HG02642 (cell line): ENCODE data around the gene ZGRF1.
"Not testable (repeated sequence)": the region's sequence is repeated elsewhere in the genome, so short reads cannot be mapped to it uniquely, and the experiment has no call there.

Experiments
- ATAC-seq: cut with Tn5 transposase; IDR thresholded peaks from one replicate; pipeline ENCODE4 v1.9.1; 2021; ENCODE audit warnings: mild to moderate bottlenecking; ENCODE audit not compliant: unreplicated experiment, poor library complexity

The ZGRF1 gene, protein sequence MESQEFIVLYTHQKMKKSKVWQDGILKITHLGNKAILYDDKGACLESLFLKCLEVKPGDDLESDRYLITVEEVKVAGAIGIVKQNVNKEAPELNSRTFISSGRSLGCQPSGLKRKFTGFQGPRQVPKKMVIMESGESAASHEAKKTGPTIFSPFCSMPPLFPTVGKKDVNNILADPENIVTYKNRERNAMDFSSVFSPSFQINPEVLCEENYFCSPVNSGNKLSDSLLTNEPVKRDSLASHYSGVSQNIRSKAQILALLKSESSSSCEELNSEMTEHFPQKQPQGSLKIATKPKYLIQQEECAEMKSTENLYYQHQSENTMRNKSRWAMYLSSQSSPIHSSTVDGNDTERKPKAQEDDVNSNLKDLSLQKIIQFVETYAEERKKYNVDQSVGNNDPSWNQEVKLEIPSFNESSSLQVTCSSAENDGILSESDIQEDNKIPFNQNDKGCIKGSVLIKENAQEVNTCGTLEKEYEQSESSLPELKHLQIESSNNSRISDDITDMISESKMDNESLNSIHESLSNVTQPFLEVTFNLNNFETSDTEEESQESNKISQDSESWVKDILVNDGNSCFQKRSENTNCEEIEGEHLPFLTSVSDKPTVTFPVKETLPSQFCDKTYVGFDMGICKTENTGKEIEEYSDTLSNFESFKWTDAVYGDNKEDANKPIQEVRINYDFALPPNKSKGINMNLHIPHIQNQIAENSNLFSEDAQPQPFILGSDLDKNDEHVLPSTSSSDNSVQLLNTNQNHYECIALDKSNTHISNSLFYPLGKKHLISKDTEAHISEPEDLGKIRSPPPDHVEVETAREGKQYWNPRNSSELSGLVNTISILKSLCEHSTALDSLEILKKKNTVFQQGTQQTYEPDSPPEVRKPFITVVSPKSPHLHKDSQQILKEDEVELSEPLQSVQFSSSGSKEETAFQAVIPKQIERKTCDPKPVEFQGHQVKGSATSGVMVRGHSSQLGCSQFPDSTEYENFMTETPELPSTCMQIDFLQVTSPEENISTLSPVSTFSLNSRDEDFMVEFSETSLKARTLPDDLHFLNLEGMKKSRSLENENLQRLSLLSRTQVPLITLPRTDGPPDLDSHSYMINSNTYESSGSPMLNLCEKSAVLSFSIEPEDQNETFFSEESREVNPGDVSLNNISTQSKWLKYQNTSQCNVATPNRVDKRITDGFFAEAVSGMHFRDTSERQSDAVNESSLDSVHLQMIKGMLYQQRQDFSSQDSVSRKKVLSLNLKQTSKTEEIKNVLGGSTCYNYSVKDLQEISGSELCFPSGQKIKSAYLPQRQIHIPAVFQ (N-terminal part only)

DNA sequence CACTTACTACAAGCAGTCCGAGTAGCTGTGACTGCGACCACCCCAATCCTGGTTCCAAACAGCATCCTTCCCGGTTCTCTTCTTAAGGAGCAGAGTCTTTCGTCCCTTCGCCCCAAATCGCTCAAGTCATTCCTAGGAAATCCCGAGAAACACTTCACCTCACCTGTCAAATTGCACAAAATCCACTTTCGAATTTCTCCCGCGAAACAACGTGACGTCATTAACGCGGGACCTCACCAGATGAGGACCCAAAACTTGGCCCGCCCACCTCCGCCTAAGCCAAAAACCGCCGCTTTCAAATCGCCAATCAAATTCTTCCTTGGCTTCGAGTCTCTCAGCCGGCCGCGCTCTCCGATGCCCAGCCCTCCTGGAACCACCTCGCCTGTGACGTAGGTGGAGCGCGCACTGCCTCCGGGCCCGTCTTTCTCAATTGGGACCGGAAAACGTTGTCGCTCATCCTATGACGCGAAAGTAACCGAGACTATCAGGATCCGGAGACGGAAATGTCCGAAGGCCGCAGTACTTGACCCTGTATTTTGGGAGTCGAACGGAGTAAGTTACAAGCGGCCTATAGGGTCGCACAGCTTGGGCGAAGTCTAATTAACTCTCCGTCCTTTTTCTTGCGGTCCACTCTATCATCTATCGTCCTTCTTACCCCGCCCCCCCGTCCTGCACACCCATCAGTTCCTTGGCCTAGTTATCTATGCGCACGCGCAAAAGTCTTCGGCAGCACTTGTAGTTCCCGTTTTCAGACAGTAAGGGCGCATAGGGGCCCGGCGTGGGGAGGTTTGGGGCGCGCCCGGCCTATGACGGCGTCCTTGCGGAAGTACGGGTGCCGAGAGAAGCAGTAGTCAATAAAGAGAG, at the start of gene ZGRF1, which contains the start of gene LARP7:
Gene ZGRF1 (minus strand): TSS at position 222 of the 864 bp plus-strand sequence. CDS start 3,733 bp downstream, outside the sequence.
Gene LARP7 (plus strand): TSS at position 456 of the 864 bp plus-strand sequence. CDS start 7,527 bp downstream, outside the sequence.
- peak; percentile 93 for ATAC-seq

DNA sequence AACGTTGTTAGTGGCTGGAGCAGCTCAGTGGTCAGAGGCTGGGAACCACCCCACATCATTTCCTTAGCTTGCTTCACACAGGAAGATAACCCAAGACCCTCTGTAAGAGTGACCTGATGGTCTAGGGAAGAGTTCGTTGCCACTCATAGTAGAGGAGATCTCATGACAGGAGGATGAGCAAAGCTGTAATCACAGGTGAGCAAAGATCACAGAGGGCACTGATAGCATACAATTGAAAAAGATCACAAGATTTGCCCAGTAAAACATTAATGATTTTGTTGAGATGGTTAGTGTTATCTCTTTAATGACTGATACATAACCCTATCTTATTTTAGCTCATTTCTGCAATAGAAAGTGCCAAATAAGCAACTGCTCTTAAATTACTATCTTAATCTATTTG, 44.3 kb upstream of the ZGRF1 start:
- no peak for ATAC-seq

DNA sequence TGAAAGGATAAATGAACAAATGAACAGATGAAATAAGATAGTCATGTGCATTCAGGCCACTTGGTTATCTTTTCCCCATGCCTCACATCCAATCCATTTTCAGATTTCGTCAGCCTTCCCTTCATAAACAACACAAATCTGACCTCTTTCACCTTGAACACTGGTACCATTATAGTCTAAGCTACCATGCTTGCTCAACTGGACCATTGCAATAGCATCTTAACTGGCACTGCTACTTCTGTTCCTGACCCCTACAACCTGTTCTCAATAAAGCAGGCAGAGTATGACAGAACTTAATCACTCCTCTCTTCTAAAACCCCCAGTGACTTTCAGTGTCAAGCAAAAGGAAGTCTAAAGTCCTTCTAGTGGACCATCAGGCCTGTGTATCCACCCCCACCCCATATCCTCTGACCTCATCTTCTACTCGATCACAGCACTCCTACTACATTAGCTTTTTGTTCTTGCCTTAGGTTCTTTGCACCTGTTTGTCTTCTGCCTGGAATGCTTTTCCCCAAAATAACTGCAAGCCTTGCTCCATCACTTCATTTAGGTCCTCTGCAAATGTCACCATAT, 40.9 kb upstream of the ZGRF1 start:
- ATAC-seq = no peak

DNA sequence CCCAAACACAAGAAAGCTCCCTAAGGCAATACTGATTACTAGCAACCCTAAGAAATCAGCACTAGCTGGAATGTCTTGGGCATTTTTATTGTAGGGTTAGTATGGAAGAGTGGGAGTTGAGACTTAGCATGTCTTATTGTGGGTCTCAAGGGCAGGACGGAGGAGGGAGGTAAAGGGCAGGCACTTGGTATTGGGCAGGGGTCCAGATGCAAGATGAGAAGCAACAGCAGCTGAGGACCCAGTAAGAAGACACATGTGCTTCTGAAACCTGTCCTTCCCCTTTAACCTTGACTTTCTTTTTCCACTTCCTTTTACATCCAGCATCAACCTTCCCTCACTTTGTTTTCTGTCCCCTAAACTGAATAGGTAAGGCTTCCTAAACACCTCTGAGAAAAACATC, 37.7 kb upstream of the ZGRF1 start:
- ATAC-seq = no peak

DNA sequence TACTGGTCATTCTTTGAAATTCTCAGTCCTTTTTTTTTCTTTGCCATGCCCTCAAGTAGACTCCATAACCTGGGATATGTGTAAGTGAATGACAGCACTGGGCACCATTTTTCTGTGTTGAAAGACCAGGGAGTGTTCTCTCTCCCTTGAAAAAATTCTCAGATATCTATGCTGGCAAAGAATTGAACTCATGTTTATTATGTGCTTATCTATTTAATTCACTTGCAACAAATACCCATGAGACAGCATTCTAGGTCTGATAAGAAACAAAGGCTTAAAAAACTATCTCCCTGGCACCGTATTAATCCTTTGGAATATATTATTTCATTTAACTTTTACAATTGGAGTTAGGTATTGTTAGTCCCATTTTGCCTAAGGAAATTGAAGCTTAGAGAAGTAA, 37.0 kb upstream of the ZGRF1 start:
- no peak for ATAC-seq

DNA sequence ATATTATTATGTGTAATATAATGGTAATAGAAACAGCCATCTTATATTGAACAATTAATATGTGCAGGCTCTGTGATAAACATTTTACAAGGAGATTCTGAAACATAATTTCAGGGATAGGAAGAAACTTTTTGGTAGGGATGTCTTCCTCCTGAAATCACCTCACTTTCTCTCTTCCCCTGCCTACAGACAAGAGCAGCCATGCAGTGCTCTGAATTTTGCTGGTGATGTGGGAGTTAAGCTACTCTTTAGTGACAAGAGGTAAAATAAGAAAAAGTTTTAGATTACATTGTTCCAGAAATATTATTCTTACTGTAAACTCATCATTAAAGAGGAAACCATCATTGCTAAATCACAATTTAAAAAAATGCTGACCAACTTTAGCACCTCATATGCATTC, 36.4 kb upstream of the ZGRF1 start:
- ATAC-seq = no peak

DNA sequence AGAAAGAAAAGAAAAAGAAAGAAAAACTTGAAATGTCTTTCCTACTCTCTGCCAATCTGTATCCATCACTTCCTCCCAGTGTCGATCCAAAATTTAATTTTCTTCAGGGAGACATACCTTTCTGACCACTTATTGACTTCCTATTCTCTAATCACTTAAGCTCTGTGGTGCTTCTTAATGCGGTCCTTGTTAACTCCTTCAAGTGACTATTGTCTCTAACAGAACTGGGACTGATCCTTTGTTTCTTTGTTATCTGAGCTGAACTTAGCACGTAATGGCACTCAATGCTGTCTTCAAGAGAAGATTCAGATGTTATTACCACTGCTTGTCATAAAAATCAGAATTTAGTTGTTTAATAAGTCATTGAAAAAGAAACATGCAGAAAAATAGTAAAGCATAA, 31.4 kb upstream of the ZGRF1 start:
- ATAC-seq = no peak

DNA sequence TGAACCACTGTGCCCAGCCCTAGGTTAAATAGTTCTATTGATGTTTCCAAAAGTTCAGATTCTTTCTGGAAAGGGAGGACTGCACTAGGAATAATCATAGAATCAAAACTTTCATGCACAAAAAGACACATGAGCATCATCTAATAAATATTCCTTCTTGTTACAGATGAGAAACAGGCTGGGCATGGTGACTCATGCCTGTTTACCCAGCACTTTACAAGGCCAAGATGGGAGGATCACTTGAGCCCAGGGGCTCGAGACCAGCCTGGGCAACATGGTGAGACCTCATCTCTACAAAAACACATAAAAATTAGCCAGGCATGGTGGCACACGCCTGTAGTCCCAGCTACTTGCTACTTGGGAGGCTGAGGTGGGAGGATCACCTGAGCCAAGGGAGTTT, 27.9 kb upstream of the ZGRF1 start:
- ATAC-seq = no peak

DNA sequence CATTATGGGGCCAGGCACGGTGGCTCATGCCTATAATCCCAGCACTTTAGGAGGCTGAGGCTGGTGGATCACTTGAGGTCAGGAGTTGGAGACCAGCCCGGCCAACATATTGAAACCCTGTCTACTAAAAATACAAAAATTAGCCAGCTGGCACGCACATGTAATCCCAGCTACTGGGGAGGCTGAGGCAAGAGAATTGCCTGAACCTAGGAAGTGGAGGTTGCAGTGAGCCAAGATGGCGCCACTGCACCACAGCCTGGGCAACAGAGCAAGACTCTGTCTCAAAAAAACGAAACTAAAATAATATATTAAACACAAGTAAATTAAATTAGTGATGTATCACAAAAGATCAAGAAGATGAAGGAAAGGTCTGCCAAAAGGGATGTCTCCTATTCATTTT, 19.4 kb upstream of the ZGRF1 start:
- not testable (repeated sequence) for ATAC-seq

DNA sequence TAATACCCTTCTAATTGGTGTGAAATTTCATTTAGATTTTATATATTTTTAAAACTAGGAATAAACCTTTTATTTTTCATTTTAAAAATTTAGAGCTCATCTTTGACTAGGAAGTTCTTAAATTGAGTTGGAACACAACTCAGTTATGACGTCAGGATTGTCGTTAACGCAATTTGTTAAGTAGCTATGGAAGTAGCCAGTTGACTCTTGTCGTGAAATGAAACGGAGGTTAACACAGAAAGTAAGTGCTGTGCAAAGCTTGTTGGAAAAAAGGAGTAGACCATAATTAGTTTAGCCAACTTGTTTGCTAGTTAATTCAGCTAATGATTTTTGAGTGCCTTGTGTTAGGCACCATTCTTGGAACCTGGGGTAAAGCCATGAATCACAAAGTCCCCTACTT, 18.6 kb upstream of the ZGRF1 start:
- ATAC-seq = no peak

DNA sequence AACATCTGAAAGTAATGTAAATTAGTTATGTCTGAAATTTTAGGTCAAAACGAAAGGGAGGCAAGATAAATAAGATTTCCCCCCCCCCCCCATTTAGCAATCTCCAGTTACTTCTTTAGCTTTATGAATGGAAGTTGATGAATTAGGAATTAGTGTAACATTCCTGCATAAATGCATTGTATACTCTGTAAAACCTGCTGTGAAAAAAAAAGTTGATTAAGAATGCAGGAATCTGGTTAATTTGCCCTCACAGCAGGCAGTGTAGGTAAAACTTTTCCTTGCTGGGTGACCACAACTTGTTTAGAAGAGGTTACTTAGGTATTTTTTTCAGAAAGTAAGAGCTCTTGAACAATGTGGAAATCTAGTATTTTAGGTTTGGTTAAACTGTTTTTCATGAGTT, 15.5 kb upstream of the ZGRF1 start:
- no peak for ATAC-seq

DNA sequence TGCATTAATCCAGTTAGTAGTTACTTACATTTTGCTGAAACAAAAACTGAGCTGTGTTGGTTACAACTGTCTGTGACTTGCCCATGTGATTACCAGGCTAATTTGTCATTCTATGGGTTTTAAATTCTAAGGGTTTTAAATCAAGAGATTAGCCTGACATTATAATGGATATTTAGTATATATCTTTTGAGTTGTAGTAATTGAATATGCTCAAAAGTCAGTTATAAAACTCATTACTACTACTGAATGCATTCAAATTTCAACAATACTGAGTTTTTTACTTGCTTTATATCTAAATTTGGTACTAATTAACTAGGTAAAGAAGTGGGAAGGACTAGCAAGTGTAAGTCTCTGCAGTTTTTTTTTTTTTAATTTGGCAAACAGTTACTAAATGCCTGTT, 14.9 kb upstream of the ZGRF1 start:
- no peak for ATAC-seq

DNA sequence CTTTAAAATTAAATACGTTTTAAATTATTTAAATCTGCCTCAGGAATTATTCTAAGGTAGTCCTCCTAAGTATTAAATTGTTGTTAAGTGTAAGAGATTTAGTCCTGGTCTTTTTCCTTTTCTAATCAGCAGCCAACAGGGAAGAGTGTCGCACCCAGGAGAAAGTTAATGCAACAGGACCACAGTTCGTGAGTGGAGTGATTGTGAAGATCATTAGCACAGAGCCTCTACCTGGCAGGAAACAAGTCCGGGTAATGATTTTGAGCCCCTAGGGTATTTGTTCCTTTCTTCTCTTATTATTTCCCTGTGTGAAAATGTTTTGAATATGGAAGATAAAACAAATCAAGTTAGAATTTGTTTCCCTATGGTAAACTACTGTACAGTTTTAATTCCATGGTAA, 13.6 kb upstream of the ZGRF1 start:
- ATAC-seq = no peak

DNA sequence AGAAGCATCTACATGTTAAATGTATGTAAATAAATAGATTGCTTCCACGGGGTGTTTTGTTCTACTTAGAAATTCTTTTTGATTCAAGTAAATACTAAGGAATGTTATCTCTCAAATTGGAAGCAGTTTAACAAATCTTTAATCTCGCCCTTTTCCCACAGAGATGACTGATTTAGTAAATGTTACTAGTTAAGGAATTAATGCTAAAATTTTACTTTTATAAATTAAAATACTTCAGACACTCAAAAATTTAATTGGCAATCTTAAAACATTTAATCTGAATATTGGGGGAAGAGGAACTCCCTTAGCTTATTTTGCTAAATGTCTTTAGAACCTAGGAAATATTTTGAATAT, 12.3 kb upstream of the ZGRF1 start:
- ATAC-seq = no peak

DNA sequence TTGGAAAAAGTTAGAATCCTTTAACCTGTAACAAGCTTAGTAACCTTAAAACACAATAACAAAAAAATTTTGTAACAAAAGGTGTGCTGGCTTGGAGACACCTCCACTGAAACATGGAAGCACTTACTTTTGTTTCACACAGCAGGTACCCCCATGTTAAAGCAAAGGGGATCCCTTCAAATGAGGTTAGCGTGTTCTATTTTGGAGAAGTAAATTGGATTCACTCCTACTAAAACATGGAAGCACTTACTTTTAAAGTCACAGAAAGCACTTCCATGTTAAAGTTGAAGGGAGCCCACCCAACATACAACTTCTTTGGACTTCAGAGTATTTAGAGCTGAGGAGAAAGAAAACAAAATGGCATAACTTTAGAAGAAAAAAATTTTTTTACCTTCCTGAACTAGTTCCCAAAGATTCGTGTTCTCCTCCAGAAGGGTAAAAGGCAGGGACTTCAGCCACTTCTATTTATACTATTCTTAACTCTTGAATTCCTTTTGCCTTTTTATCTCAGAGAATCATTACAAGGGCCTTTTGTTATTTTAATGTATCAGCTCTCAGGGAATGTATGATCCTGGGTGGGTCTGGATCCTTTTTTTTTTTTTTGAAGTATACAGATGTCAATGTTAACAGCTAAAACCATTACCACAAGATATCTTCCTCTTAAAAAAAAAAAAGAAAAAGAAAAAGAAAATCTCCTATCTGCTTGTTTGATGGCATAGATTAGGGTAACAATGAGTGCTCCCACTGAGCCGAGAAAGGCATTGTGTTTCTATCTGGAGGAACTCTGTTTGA, 11.8 kb upstream of the ZGRF1 start:
- ATAC-seq = no peak

DNA sequence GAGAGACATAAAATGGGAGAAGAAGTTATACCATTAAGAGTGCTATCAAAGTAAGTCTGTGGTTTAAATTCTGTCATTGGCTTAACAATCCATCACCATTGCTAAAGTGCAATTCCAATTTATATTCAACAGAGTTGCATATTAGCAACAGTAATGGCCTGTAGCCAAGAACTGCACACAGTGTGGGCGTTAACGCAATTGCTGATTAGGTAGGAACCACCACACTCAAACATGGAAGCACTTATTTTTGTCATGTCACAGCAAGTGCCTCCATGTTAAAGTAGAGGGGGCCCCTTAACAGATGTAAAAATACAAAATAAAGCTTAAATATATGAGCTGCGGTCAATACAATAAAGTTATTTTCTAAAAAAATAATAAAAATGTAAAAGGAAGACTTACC, 11.1 kb upstream of the ZGRF1 start:
- ATAC-seq = no peak

DNA sequence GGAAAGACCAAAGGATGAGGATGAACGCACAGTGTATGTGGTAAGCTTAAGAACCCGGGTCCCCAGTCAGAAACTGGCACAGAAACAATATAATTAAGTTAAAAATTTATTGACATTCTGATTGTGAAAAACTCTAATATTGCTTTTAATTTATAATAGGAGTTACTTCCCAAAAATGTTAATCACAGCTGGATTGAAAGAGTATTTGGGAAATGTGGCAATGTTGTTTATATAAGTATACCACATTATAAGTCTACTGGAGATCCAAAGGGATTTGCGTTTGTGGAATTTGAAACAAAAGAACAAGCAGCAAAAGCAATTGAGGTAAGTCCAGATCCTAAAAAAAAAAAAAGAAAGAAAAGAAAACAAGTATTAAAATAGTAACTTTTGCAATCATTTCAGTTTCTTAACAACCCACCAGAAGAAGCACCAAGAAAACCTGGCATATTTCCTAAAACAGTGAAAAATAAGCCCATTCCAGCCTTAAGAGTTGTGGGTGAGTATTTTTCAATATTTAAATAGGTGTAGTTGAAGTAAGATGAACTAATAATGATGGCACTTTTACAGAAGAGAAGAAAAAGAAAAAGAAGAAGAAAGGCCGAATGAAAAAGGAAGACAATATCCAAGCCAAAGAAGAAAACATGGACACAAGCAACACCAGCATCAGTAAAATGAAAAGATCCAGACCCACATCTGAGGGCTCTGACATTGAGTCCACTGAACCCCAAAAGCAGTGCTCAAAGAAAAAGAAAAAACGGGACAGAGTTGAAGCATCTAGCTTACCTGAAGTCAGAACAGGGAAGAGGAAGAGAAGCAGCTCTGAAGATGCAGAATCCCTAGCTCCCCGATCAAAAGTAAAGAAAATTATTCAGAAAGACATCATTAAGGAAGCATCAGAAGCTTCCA, 10.2 kb upstream of the ZGRF1 start:
- no peak for ATAC-seq
